Activated naive CD8-positive, alpha-beta T cell treated with anti-CD3 and anti-CD28 coated beads, Interleukin-2, amount 50 U/mL, for 24 hours (primary cell): Measurements from ENCODE around the gene USP10.

Experiments
- ATAC-seq: fragments of 150-1000 bp; cut with Tn5 transposase; one replicate; pipeline ENCODE4 v1.10.0; 2021
- DNase-seq: peaks from one replicate; pipeline ENCODE4 v3.0.0; 2021
- H3K27ac Mint-ChIP-seq: one replicate; pipeline ENCODE4 v1.8.0; 2021; ENCODE audit warnings: mild to moderate bottlenecking, mixed read lengths
- H3K27me3 Mint-ChIP-seq: one replicate; pipeline ENCODE4 v1.8.0; 2021; ENCODE audit warnings: mixed read lengths
- H3K36me3 Mint-ChIP-seq: one replicate; pipeline ENCODE4 v1.8.0; 2021; ENCODE audit warnings: low read depth, mixed read lengths
- H3K4me1 Mint-ChIP-seq: one replicate; pipeline ENCODE4 v1.8.0; 2021; ENCODE audit warnings: mixed read lengths
- H3K4me3 Mint-ChIP-seq: one replicate; pipeline ENCODE4 v1.8.0; 2021; ENCODE audit warnings: mild to moderate bottlenecking, moderate library complexity, mixed read lengths
- H3K9me3 Mint-ChIP-seq: one replicate; pipeline ENCODE4 v1.8.0; 2021; ENCODE audit warnings: mixed read lengths

Gene USP10

GRCh38 chr16:84820305-84820684 is 120.5 kb downstream of the USP10 start:
- peaks cover 42% of the 10 kb centered on the region for H3K27me3 Mint-ChIP-seq
- peaks cover 9% of the 10 kb centered on the region for H3K4me1 Mint-ChIP-seq
- no peak for ATAC-seq
- no peak for DNase-seq
- H3K9me3 Mint-ChIP-seq, result no peaks in the 10 kb centered on the region
- peak overlapping the region; percentile 70 for H3K4me3 Mint-ChIP-seq
- H3K36me3 Mint-ChIP-seq, result no peaks in the 10 kb centered on the region
- no peak overlapping the region for H3K27ac Mint-ChIP-seq

DNA sequence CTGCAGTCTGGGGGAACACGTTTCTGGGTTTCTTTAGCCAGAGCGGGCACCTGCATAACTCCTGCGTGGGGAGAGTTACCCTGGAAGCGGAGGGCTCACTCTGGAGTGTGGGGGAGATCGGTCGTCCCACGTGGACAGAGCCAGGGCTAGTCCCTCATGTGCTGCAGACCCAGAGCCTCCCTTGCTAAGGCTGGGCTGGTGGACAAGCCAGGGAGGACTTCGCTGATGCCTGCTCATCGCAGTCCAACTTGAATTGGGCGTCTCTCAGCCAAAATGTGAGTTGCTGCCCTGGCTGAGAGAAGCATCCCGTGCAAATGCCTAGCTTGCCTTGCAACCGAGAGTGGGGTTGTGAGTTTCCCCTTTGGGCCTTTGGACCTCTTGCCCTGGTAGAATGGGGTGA is 121.0 kb downstream of the USP10 start:
- Mint-ChIP-seq H3K36me3 (no peaks in the 10 kb centered on the region), H3K27ac (no peak overlapping the region), H3K4me1 (peaks cover 9% of the 10 kb centered on the region), H3K9me3 (no peaks in the 10 kb centered on the region), H3K27me3 (peaks cover 42% of the 10 kb centered on the region), H3K4me3 (no peak overlapping the region)
- no peak for ATAC-seq
- DNase-seq, result no peak

DNA sequence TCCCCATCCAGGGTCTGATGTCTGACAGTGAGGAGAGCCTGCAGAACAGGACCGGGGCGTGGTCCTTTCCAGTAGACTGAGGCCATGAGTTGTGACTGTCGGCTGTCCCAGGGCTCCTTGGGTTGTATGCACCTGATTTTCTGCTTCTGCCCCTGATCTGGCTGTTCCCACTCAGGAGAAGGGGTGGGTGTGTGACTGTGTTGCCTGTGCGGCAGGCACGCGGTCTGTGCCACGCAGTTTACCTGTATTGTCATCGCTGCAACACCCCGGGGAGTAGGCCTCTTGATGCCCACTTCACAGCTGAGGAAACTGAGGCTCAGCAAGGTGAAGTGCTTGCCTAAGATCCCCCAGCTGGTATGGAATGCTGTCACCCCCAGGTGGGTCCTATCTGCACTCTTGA is 121.4 kb downstream of the USP10 start:
- Mint-ChIP-seq H3K36me3 (no peaks in the 10 kb centered on the region), H3K27me3 (peaks cover 42% of the 10 kb centered on the region), H3K4me3 (no peak overlapping the region), H3K9me3 (no peaks in the 10 kb centered on the region), H3K27ac (no peak overlapping the region), H3K4me1 (peaks cover 9% of the 10 kb centered on the region)
- ATAC-seq (no peak), DNase-seq (no peak)

DNA sequence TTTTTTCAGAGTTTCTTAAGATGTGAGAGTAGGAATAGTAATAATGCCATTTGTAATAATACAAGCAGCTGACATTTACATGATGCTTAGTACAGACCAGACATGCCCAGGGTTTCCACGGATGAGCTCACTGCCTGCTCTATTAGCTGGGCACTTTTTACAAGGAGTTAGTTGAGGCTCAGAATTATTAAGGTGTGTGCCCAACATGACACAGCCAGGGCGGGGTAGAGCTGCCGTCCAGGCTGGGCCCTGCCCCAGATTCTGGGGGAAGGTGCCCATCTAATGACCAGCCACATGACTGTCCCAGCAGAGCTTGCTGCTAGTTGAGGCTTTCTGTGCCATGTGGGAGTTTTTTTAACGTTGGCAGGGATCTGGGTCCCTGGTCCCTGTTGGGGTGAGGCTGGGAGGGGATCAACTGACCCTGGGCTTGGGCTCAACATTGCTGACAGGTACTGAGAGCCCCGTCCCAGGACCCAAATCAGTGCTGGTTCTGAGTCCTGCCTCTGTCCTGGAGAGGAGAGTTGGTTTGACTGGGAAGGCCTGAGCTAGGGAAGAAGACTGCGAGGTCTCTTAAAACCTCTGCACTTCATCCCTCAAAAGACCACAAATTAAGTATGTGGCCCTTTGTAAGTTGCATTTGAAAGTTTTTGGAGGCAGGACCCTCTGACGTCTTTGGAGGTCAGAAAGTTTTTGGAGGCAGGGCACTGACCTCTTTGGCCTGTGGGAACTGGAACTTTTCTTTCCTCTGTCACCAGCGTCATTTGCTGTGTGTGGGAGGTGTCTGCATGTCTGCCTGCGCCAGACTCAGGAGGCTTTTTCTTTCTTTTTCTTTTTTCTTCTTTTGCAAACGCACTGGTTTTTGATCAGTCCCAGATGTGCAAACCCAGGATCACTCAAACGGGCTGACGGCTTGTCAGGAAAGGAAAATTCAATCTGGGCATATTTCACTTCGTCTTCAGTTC is 122.2 kb downstream of the USP10 start:
- ATAC-seq, result no peak
- H3K4me1 Mint-ChIP-seq, result peaks cover 9% of the 10 kb centered on the region
- DNase-seq, result no peak
- H3K27me3 Mint-ChIP-seq, result peaks cover 42% of the 10 kb centered on the region
- no peaks in the 10 kb centered on the region for H3K36me3 Mint-ChIP-seq
- H3K27ac Mint-ChIP-seq, result no peak overlapping the region
- H3K4me3 Mint-ChIP-seq, result no peak overlapping the region
- H3K9me3 Mint-ChIP-seq, result no peaks in the 10 kb centered on the region

DNA sequence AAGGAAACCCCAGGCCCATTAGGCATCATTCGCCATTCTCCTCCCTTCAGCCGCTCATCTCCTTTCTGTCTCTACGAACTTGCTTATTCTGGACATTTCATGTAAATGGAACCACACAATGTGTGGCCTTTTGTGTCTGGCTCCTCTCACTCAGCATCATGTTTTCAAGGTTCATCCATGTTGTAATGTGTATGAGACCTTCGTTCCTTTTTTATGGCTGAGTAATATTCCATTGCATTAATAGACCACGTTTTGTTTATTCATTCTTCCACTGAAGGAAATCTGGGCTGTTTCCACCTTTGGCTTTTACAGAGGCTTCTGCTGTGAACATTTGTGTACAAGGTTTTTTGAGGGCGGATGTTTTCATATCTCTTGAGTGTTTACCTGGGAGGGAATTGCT is 123.2 kb downstream of the USP10 start:
- Mint-ChIP-seq H3K4me3 (no peak overlapping the region), H3K9me3 (no peaks in the 10 kb centered on the region), H3K27ac (no peak overlapping the region), H3K27me3 (peaks cover 45% of the 10 kb centered on the region), H3K36me3 (no peaks in the 10 kb centered on the region), H3K4me1 (peaks cover 9% of the 10 kb centered on the region)
- DNase-seq, result no peak
- no peak for ATAC-seq

GRCh38 chr16:84823484-84823883 is 123.7 kb downstream of the USP10 start:
- peaks cover 44% of the 10 kb centered on the region for H3K27me3 Mint-ChIP-seq
- no peaks in the 10 kb centered on the region for H3K9me3 Mint-ChIP-seq
- H3K4me3 Mint-ChIP-seq, result no peak overlapping the region
- DNase-seq (no peak), ATAC-seq (no peak)
- no peak overlapping the region for H3K27ac Mint-ChIP-seq
- peaks cover 9% of the 10 kb centered on the region for H3K4me1 Mint-ChIP-seq
- H3K36me3 Mint-ChIP-seq, result no peaks in the 10 kb centered on the region

DNA sequence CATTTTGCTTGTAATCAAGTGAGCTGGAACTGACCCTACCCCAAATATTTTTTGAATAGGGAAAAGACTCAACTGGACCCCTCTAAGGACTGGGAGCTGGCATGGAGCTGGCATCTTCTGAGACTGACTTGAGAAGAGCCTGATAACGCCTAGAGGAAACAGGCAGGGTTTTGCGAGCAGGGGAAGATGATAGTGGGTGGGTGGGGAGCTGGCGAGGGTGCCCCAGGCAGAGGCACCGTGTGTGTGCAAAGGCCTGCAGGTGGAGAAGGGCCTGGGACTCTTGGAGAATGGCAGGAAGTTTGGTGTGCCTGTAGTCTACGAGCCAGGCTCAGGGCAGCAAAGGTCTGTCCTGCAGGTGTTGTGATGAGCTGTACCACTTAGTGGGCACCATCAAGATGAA is 124.1 kb downstream of the USP10 start:
- DNase-seq (no peak), ATAC-seq (no peak)
- H3K27ac Mint-ChIP-seq, result no peak overlapping the region
- H3K4me1 Mint-ChIP-seq, result peaks cover 9% of the 10 kb centered on the region
- H3K4me3 Mint-ChIP-seq, result no peak overlapping the region
- no peaks in the 10 kb centered on the region for H3K36me3 Mint-ChIP-seq
- H3K9me3 Mint-ChIP-seq, result no peaks in the 10 kb centered on the region
- peaks cover 40% of the 10 kb centered on the region for H3K27me3 Mint-ChIP-seq

DNA sequence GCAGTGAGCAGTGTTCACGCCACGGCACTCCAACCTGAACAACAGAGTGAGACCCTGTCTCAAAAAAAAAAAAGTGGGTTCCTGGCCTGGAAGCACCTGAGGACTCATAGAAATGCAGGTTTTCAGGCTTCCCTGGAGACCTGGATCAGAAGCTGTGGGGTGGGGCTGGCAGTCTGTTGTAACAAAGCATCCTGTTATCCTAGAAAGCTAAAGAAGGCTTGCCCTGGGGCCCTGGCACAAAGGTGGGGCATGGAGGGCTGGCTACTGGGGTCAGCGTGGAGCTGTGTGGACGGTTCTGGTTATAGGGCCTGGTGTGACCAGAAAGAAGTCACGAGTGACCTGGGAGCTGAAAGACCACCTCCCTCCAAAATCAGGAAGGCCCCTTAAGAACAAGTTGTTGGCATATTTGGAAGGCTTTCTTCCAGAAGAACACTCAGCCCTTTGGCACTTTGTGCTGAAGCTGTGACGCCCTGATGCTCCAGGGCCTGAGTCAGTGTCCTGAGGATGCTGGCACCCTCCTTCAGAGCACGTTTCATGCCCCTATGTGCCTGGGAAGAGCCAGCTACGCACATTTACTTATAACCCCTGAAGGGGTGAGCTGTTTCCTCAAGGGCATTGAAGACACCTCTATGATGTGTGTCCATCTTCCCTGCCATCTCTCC is 126.2 kb downstream of the USP10 start:
- Mint-ChIP-seq H3K9me3 (no peaks in the 10 kb centered on the region), H3K36me3 (no peaks in the 10 kb centered on the region), H3K27ac (no peak overlapping the region), H3K4me1 (no peaks in the 10 kb centered on the region), H3K27me3 (peaks cover 30% of the 10 kb centered on the region), H3K4me3 (no peak overlapping the region)
- DNase-seq, result no peak
- no peak for ATAC-seq

GRCh38 chr16:84826558-84826941 is 126.8 kb downstream of the USP10 start:
- no peaks in the 10 kb centered on the region for H3K36me3 Mint-ChIP-seq
- H3K27ac Mint-ChIP-seq, result no peak overlapping the region
- H3K9me3 Mint-ChIP-seq, result no peaks in the 10 kb centered on the region
- ATAC-seq, result no peak
- no peaks in the 10 kb centered on the region for H3K4me1 Mint-ChIP-seq
- no peak overlapping the region for H3K4me3 Mint-ChIP-seq
- peaks cover 26% of the 10 kb centered on the region for H3K27me3 Mint-ChIP-seq
- DNase-seq, result no peak

- Mint-ChIP-seq H3K27me3 (peaks cover 20% of the 10 kb centered on the region), H3K27ac (no peak overlapping the region), H3K9me3 (no peaks in the 10 kb centered on the region), H3K4me1 (no peaks in the 10 kb centered on the region), H3K36me3 (no peaks in the 10 kb centered on the region), H3K4me3 (no peak overlapping the region)
- ATAC-seq, result no peak
- DNase-seq, result no peak
Observed at GRCh38 chr16:84827131-84827574, 127.4 kb downstream of the USP10 start.

GRCh38 chr16:84827897-84828296 is 128.1 kb downstream of the USP10 start:
- Mint-ChIP-seq H3K27ac (no peak overlapping the region), H3K9me3 (no peaks in the 10 kb centered on the region), H3K4me3 (no peak overlapping the region), H3K36me3 (no peaks in the 10 kb centered on the region), H3K27me3 (peaks cover 17% of the 10 kb centered on the region), H3K4me1 (no peaks in the 10 kb centered on the region)
- no peak for ATAC-seq
- DNase-seq, result no peak

DNA sequence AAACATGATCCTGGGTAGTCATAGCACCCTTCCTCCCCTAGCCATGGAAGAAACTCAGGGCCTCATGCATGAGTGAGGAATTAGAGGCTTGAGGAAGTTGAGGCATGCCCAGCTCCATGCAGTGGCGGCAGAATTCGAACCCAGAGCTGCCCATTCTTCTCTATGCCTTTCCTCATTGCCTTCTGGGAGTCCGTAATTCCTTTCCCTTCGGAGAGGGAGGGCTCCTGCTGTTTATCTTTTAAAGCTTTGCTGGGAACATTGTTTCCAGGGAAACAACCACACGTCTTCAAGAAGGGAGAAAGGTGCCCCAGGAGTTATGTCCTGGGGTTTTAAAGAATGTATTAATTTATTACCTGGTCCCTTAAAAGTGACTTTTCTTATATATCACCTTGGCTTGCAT is 128.5 kb downstream of the USP10 start:
- no peak overlapping the region for H3K27ac Mint-ChIP-seq
- DNase-seq (no peak), ATAC-seq (no peak)
- no peak overlapping the region for H3K4me3 Mint-ChIP-seq
- no peaks in the 10 kb centered on the region for H3K9me3 Mint-ChIP-seq
- H3K36me3 Mint-ChIP-seq, result no peaks in the 10 kb centered on the region
- peaks cover 14% of the 10 kb centered on the region for H3K27me3 Mint-ChIP-seq
- no peaks in the 10 kb centered on the region for H3K4me1 Mint-ChIP-seq
